GM13976 (cell line): ENCODE measurements around the gene TACR2.

Source experiments
- DNase-seq: peaks from one replicate; pipeline ENCODE4 v3.0.0; 2012; ENCODE audit warnings: low spot score
- in situ Hi-C: fragments of 300-500 bp; cut with MboI; formaldehyde crosslinking; loops from one replicate; pipeline ENCODE4 v1.12.0; 2022; ENCODE audit warnings: low sequenced_read_pairs, mixed read lengths, inconsistent platforms; ENCODE audit not compliant: unreplicated experiment
- TF ChIP-seq, protein P1 (sequence below): IDR thresholded peaks from 2 replicates; pipeline ENCODE4 v1.5.1; 2012; ENCODE audit warnings: borderline replicate concordance, mild to moderate bottlenecking; ENCODE audit not compliant: insufficient read depth; ENCODE audit errors: extremely low read depth, missing control alignments, control extremely low read depth

TACR2 gene

DNA sequence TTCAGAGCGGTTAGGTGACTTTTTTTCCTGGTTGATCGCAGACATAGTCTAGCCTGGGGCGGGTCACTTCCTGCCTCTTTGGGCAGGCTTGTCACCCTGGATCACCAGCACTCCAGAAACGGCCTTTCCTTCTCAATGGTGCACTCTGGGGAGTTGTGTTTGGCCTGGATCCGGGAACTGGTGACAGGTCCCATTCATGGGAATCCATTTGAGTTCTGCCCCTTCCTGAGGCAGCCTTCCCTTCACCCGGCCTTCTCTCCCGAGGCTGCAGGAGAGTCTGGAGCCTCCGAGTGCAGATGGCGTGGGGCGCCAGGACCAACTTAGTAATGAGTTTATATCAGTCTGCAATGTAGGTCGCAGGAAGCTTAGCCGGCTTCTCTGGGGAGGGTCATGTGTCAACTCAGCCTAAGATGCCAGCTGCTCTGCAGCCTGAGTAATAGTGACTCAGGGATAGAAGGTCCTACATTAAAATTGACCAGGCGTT, 54.2 kb downstream of the TACR2 start:
- no peak for DNase-seq
- in situ Hi-C loops: no loop called here
- TF ChIP-seq, protein P1, sequence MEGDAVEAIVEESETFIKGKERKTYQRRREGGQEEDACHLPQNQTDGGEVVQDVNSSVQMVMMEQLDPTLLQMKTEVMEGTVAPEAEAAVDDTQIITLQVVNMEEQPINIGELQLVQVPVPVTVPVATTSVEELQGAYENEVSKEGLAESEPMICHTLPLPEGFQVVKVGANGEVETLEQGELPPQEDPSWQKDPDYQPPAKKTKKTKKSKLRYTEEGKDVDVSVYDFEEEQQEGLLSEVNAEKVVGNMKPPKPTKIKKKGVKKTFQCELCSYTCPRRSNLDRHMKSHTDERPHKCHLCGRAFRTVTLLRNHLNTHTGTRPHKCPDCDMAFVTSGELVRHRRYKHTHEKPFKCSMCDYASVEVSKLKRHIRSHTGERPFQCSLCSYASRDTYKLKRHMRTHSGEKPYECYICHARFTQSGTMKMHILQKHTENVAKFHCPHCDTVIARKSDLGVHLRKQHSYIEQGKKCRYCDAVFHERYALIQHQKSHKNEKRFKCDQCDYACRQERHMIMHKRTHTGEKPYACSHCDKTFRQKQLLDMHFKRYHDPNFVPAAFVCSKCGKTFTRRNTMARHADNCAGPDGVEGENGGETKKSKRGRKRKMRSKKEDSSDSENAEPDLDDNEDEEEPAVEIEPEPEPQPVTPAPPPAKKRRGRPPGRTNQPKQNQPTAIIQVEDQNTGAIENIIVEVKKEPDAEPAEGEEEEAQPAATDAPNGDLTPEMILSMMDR: no peak

DNA sequence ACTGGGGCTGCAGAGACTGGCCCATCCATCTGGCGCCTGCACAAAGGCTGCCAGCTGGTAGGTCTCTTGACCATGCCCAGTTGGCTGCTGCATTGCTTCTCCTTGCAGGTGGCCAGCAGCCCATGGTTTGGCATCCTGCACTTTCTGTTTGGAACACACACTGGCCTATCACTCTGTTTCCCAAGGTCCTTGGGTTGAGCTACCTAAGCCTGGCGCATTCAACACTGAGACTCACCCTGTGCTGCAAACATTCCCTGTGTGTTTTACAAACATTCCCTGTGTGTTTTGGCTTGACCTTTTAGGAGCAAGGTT, 55.5 kb downstream of the TACR2 start:
- in situ Hi-C loops: no loop called here
- TF ChIP-seq, protein P1: no peak
- DNase-seq: no peak

DNA sequence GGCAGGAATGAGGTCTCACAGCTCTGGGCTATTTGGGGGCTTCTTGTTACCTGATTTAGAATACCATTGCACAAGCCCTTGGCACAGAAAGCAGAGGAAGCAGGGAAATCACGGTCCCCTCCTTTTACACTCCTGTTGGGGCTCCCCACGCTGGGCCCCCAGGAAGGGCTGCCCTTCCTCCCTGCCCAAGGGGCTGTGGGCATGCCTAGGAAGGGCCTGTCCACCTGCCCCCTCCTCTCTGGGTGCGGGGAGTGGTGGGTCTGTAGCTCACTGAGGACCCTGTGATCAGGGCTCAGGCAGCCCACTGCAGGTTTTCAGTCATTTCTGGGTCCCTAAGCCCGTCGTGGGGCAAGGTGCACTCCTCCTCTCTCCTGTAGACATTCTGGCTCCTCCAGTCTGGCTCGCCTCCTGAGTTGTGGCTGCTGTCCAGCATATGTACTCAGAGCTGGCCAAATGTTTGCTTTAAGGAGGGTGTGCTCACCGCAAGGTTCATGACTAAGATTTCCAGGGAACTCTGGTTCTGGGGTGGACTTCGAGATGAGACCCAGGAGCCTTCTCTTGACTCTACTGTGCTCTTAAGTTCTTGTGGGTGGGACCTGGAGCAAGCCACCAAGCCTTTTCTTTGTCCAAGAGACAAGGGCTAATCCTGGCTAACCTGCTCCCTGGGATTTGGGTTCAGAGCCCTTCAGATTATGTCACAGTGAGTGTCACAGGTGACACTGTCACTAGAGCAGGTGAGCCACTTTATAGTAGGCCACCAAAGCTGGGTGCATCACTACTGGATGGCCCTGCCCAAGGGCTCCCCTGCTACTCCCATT, 56.0 kb downstream of the TACR2 start:
- TF ChIP-seq, protein P1: no peak
- in situ Hi-C loops: no loop called here
- no peak for DNase-seq

DNA sequence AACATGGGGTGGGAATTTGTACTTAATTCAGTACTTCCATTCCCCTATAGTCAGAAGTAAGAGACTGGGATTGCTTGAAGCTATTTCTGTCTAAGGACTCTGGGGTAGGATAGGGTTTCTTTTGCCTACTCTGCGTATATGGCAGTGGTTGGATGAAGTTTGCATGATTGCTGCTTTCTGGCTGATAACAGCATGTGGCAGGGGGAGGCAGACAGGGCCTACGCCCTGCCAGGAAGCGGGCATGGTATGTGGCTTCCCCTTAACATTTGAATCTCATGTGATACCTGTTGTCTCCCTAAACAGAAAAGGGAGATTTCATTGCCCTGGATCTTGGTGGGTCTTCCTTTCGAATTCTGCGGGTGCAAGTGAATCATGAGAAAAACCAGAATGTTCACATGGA, 57.1 kb downstream of the TACR2 start:
- in situ Hi-C loops: no loop called here
- TF ChIP-seq, protein P1: no peak
- no peak for DNase-seq

DNA sequence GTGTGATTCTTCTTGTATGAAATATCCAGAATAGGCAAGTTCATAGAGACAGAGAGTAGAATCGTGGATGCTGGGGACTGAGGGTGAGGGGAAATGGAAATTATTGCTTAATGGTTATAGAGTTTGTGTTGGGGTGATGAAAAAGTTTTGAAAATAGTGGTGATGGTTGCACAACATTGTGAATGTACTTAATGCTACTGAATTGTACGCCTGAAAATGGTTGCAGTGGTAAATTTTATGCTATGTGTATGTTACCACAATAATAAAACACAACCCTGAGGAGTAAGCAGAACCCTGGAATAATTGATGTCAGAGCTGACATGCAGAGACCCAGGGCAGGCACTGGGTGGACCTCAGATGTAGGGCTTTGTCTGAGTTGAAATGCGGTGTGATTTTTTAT, 57.6 kb downstream of the TACR2 start:
- DNase-seq: no peak
- in situ Hi-C loops: no loop called here
- TF ChIP-seq, protein P1: no peak

DNA sequence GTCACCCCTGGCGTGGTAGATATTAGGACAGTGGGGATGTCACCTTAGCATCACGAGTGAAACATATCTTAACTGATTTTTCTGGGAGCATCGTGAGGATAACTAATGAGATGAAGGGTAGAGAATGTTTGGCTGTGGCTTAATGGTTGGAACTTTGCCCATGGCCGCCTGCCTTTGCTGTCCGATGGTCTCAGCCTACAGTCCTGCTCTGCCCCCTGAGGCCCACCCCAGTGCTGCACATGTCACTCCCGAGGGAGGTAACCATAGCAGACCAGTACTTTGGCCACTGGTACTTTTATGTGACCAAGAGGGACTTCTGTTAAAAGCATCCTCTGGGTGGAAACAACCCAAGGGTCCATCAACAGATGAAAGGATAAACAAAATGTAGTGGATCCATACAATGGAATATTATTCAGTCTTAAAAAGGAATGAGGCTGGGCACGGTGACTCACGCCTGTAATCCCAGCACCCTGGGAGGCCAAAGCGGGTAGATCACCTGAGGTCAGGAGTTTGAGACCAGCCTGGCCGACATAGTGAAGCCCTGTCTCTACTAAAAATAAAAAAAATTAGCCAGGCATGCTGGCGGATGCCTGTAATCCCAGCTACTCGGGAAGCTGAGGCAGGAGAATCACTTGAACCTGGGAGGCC, 58.4 kb downstream of the TACR2 start:
- in situ Hi-C loops: no loop called here
- no peak for DNase-seq
- TF ChIP-seq, protein P1: no peak
